T-cell (primary cell): Measurements from ENCODE around the gene EZH2. TPM values are rescaled to one million over a fixed set of nuclear protein-coding genes. Genes with fewer than 3 reads are reported as not detected.

Experiments used
- ATAC-seq, 4 experiments: fragments of 200-7000 bp in 3 of 4; fragments of 150-1000 bp in 1 of 4; cut with Tn5 transposase; replicated peaks in 1 of 4; 1 replicate in 3 of 4; 2 replicates in 1 of 4; pipeline ENCODE4 v1.10.0; 2021; ENCODE audit warnings: moderate library complexity in 3 of 4, mild to moderate bottlenecking in 2 of 4, moderate number of reproducible peaks in 1 of 4
- CTCF ChIA-PET, 2 donors: fragments of 300-600 bp; sonication (Branson Sonifier 250); formaldehyde crosslinking; loops; one replicate each; lab custom pipeline; 2022; ENCODE audit warnings: antibody characterized with exemption in 2 of 2; lab: Charles Lee
- POLR2A ChIA-PET, 2 donors: fragments of 300-600 bp; sonication (Branson Sonifier 250); formaldehyde crosslinking; loops; one replicate each; lab custom pipeline; 2022; ENCODE audit warnings: antibody characterized with exemption in 2 of 2; lab: Charles Lee
- DNase-seq, 35 experiments: peaks; one replicate each; pipeline versions ENCODE4 v3.0.0 to v3.0.0-alpha.2; 2013 to 2023
- H3K27ac ChIP-seq: one replicate; pipeline ENCODE4 v1.5.1; 2013; ENCODE audit warnings: low read length
- H3K27me3 ChIP-seq, 2 experiments: replicated peaks in 1 of 2; 1 replicate in 1 of 2; 2 replicates in 1 of 2; pipeline versions ENCODE4 v1.6.1 to v1.7.0; 2013; ENCODE audit warnings: low read length in 1 of 2, mixed read lengths in 1 of 2; ENCODE audit not compliant: control insufficient read depth in 2 of 2, insufficient read depth in 2 of 2; ENCODE audit errors: extremely low read depth in 1 of 2
- H3K36me3 ChIP-seq, 2 donors: 1 replicate in 1 of 2; 2 replicates in 1 of 2; pipeline versions ENCODE4 v1.6.1 to v1.7.0; 2013; ENCODE audit warnings: low read length in 1 of 2; ENCODE audit not compliant: control insufficient read depth in 2 of 2, insufficient read depth in 1 of 2; ENCODE audit errors: extremely low read depth in 1 of 2
- H3K4me1 ChIP-seq, 2 experiments: 1 replicate in 1 of 2; 2 replicates in 1 of 2; pipeline versions ENCODE4 v1.6.1 to v1.7.0; 2013; ENCODE audit warnings: low read length in 2 of 2, mixed read lengths in 1 of 2; ENCODE audit not compliant: insufficient read depth in 2 of 2, control insufficient read depth in 1 of 2; ENCODE audit errors: extremely low read depth in 1 of 2
- H3K4me3 ChIP-seq, 2 donors: 1 replicate in 1 of 2; 2 replicates in 1 of 2; pipeline versions ENCODE4 v1.5.1 to v1.7.0; 2013; ENCODE audit warnings: mild to moderate bottlenecking in 2 of 2, low read length in 1 of 2, moderate library complexity in 1 of 2; ENCODE audit not compliant: control insufficient read depth in 1 of 2; ENCODE audit errors: extremely low read depth in 1 of 2
- H3K9me3 ChIP-seq: 2 replicates; pipeline ENCODE4 v1.7.0; 2013
- H3K27ac Mint-ChIP-seq, 2 donors: one replicate each; pipeline ENCODE4 v1.8.0; 2020 to 2021; ENCODE audit warnings: mild to moderate bottlenecking in 2 of 2, mixed read lengths in 2 of 2
- H3K27me3 Mint-ChIP-seq, 2 donors: one replicate each; pipeline ENCODE4 v1.8.0; 2021 to 2022; ENCODE audit warnings: mixed read lengths in 2 of 2
- H3K36me3 Mint-ChIP-seq: one replicate; pipeline ENCODE4 v1.8.0; 2021; ENCODE audit warnings: mixed read lengths
- H3K4me1 Mint-ChIP-seq, 3 donors: one replicate each; pipeline ENCODE4 v1.8.0; 2020 to 2022; ENCODE audit warnings: mixed read lengths in 3 of 3, mild to moderate bottlenecking in 1 of 3
- H3K4me3 Mint-ChIP-seq, 3 donors: one replicate each; pipeline ENCODE4 v1.8.0; 2020 to 2022; ENCODE audit warnings: mild to moderate bottlenecking in 3 of 3, mixed read lengths in 3 of 3, moderate library complexity in 3 of 3
- H3K9me3 Mint-ChIP-seq, 3 donors: one replicate each; pipeline ENCODE4 v1.8.0; 2020 to 2022; ENCODE audit warnings: mixed read lengths in 3 of 3
- WGBS: methylation state at CpG from one replicate; pipeline ENCODE4 v1.1.5; 2013; ENCODE audit warnings: missing lambda C conversion rate; ENCODE audit not compliant: insufficient coverage; 5-methylcytosine and 5-hydroxymethylcytosine counted together
- total RNA-seq, 35 experiments: library from RNA in 6 of 35; stranded (reverse) in 6 of 35; fragments of 120-200 nt in 1 of 35; gene quantifications; one replicate each; pipeline versions ENCODE4 v1.2.1 to v1.2.4 and lab custom pipeline; 2013 to 2026

EZH2 gene
- total RNA-seq, 5 donors from 2014 or later (not counting 1 experiment from before 2014, with no cell fraction given): 8.1 to 24.0 (median 11.2) TPM

GRCh38 chr7:148906707-148907498 is 22.8 kb upstream of the EZH2 start:
- Histone ChIP-seq H3K4me3 (no peak overlapping the region), H3K4me1 (peaks cover 5 to 8% of the 10 kb centered on the region in 2 experiments), H3K27me3 (no peaks in the 10 kb centered on the region), H3K36me3 (no peaks in the 10 kb centered on the region), H3K9me3 (no peaks in the 10 kb centered on the region), H3K27ac (no peak overlapping the region)
- ChIA-PET CTCF (interaction anchor here in 1 of 2 donors (0.6 kb wide), 1 partner anchor 420 kb away, joined by 3 read pairs; no protein-coding TSS in a partner anchor), POLR2A (no interaction called here)
- DNase-seq (no peak), ATAC-seq (no peak)
- H3K36me3 Mint-ChIP-seq: no peaks in the 10 kb centered on the region
- H3K27me3 Mint-ChIP-seq: no peaks in the 10 kb centered on the region
- H3K4me1 Mint-ChIP-seq: peaks cover 8 to 27% (median 16%) of the 10 kb centered on the region in 3 donors
- H3K4me3 Mint-ChIP-seq: no peak overlapping the region
- 91% methylated on average over 4 of the region's 9 CpGs for WGBS
- H3K27ac Mint-ChIP-seq: no peak overlapping the region
- no peaks in the 10 kb centered on the region for H3K9me3 Mint-ChIP-seq

DNA sequence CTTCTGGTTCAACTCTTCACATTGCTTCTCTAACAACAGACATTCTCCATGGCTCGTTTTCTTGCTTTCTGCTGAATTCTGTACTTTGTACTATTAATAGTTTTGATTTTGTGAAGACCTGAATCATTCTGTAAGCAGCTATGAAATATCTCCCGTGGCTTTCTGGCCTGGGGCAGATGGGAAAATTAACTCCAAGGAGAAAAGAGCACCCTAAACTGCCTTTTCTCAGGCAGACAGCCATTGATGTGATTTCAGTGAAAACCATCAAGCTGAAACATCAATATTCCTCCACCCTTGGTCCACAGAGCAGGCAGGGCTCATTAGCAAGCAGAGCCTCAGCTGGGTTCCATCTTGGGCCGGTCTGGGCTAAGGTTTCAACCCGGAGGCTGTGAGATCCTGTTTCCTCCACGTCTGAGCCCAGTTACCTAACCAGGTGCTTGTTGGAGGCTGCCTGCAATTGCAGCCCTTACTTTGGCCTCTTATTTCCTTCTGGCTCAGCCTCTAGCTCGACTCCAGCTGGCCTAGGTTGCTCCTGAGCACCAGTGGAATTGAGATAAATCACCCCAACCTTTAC is 21.1 kb upstream of the EZH2 start:
- no peak overlapping the region for H3K4me3 ChIP-seq
- no peaks in the 10 kb centered on the region for H3K27me3 Mint-ChIP-seq
- H3K4me1 ChIP-seq: no peaks in the 10 kb centered on the region
- no peak for ATAC-seq
- no peak for DNase-seq
- H3K36me3 ChIP-seq: no peaks in the 10 kb centered on the region
- no peaks in the 10 kb centered on the region for H3K9me3 Mint-ChIP-seq
- no peaks in the 10 kb centered on the region for H3K36me3 Mint-ChIP-seq
- H3K27me3 ChIP-seq: no peaks in the 10 kb centered on the region
- peaks cover 0 to 14% (median 2%) of the 10 kb centered on the region in 3 donors for H3K4me1 Mint-ChIP-seq
- ChIA-PET CTCF (interaction anchor here in 1 of 2 donors (0.7 kb wide), 1 partner anchor 446 kb away, joined by 3 read pairs; no protein-coding TSS in a partner anchor), POLR2A (no interaction called here)
- no peak overlapping the region for H3K27ac ChIP-seq
- no peak overlapping the region for H3K27ac Mint-ChIP-seq
- no peaks in the 10 kb centered on the region for H3K9me3 ChIP-seq
- no peak overlapping the region for H3K4me3 Mint-ChIP-seq
- WGBS: 50% methylated on average over 3 of the region's 6 CpGs

GRCh38 chr7:148903504-148903903 is 19.4 kb upstream of the EZH2 start:
- Histone ChIP-seq H3K4me1 (no peaks in the 10 kb centered on the region), H3K4me3 (no peak overlapping the region), H3K36me3 (no peaks in the 10 kb centered on the region), H3K27ac (no peak overlapping the region), H3K9me3 (no peaks in the 10 kb centered on the region), H3K27me3 (no peaks in the 10 kb centered on the region)
- H3K27me3 Mint-ChIP-seq: no peaks in the 10 kb centered on the region
- no peaks in the 10 kb centered on the region for H3K36me3 Mint-ChIP-seq
- DNase-seq (no peak), ATAC-seq (no peak)
- H3K9me3 Mint-ChIP-seq: no peaks in the 10 kb centered on the region
- H3K4me1 Mint-ChIP-seq: peaks cover 0 to 5% (median 0%) of the 10 kb centered on the region in 3 donors
- no CpG with 5 or more reads among the region's 1 CpG for WGBS
- no peak overlapping the region for H3K4me3 Mint-ChIP-seq
- POLR2A ChIA-PET: no interaction called here
- CTCF ChIA-PET: no interaction called here
- no peak overlapping the region for H3K27ac Mint-ChIP-seq

GRCh38 chr7:148901178-148901577 is 17.1 kb upstream of the EZH2 start:
- H3K9me3 ChIP-seq: no peaks in the 10 kb centered on the region
- no peaks in the 10 kb centered on the region for H3K9me3 Mint-ChIP-seq
- no peaks in the 10 kb centered on the region for H3K36me3 Mint-ChIP-seq
- whole genome bisulfite sequencing: 100% methylated on average over 3 of the region's 3 CpGs
- ChIA-PET POLR2A (no interaction called here), CTCF (no interaction called here)
- ATAC-seq: no peak
- peaks cover 0 to 4% of the 10 kb centered on the region in 2 experiments for H3K27me3 ChIP-seq
- H3K27me3 Mint-ChIP-seq: peaks cover 0 to 3% of the 10 kb centered on the region in 2 donors
- no peaks in the 10 kb centered on the region for H3K36me3 ChIP-seq
- H3K27ac ChIP-seq: no peak overlapping the region
- no peak overlapping the region for H3K27ac Mint-ChIP-seq
- no peak for DNase-seq
- H3K4me3 ChIP-seq: no peak overlapping the region
- H3K4me1 ChIP-seq: no peaks in the 10 kb centered on the region
- H3K4me3 Mint-ChIP-seq: no peak overlapping the region
- H3K4me1 Mint-ChIP-seq: peaks cover 0 to 5% (median 0%) of the 10 kb centered on the region in 3 donors

GRCh38 chr7:148898845-148899484 is 14.9 kb upstream of the EZH2 start:
- WGBS: 67% methylated on average over 5 of the region's 6 CpGs
- DNase-seq (no peak), ATAC-seq (no peak)
- Histone ChIP-seq H3K27ac (no peak overlapping the region), H3K27me3 (peaks cover 0 to 6% of the 10 kb centered on the region in 2 experiments), H3K4me1 (no peaks in the 10 kb centered on the region), H3K36me3 (no peaks in the 10 kb centered on the region), H3K9me3 (no peaks in the 10 kb centered on the region), H3K4me3 (no peak overlapping the region)
- CTCF ChIA-PET: interaction anchor here (0.7 to 0.8 kb wide), 2 partner anchors 306 to 1103 kb away, joined by 3 to 5 read pairs; no protein-coding TSS in a partner anchor
- peaks cover 0 to 5% (median 0%) of the 10 kb centered on the region in 3 donors for H3K4me1 Mint-ChIP-seq
- no peak overlapping the region for H3K4me3 Mint-ChIP-seq
- POLR2A ChIA-PET: no interaction called here
- no peaks in the 10 kb centered on the region for H3K9me3 Mint-ChIP-seq
- H3K27me3 Mint-ChIP-seq: peaks cover 0 to 3% of the 10 kb centered on the region in 2 donors
- H3K27ac Mint-ChIP-seq: no peak overlapping the region
- no peaks in the 10 kb centered on the region for H3K36me3 Mint-ChIP-seq

- H3K4me1 Mint-ChIP-seq: peaks cover 0 to 11% (median 4%) of the 10 kb centered on the region in 3 donors
- Histone ChIP-seq H3K27ac (no peak overlapping the region), H3K4me3 (no peak overlapping the region), H3K4me1 (no peaks in the 10 kb centered on the region), H3K9me3 (no peaks in the 10 kb centered on the region), H3K27me3 (peaks cover 0 to 6% of the 10 kb centered on the region in 2 experiments), H3K36me3 (no peaks in the 10 kb centered on the region)
- H3K27ac Mint-ChIP-seq: no peak overlapping the region
- H3K36me3 Mint-ChIP-seq: no peaks in the 10 kb centered on the region
- peaks cover 0 to 3% of the 10 kb centered on the region in 2 donors for H3K27me3 Mint-ChIP-seq
- no peaks in the 10 kb centered on the region for H3K9me3 Mint-ChIP-seq
- ChIA-PET POLR2A (no interaction called here), CTCF (no interaction called here)
- ATAC-seq (no peak), DNase-seq (no peak)
- WGBS: no CpG with 5 or more reads among the region's 2 CpGs
- no peak overlapping the region for H3K4me3 Mint-ChIP-seq
These were observed 10.5 kb upstream of the EZH2 start for GRCh38 chr7:148894591-148894990.
